Gastrocnemius medialis (tissue), 4 donors: ENCODE data around the gene YIF1B.

ENCODE experiments used
- POLR2A ChIP-seq, 2 donors: fragments of 450-650 bp; IDR thresholded peaks; one replicate each; pipeline ENCODE4 v1.6.1; 2017; ENCODE audit warnings: antibody characterized with exemption in 2 of 2, mild to moderate bottlenecking in 2 of 2, moderate library complexity in 2 of 2
- TF ChIP-seq, protein P1 (sequence below), 5 experiments: fragments of 450-650 bp in 3 of 5; fragments of 200-600 bp in 2 of 5; sonication (generic) in 2 of 5; IDR thresholded peaks in 4 of 5; conservative IDR thresholded peaks in 1 of 5; 1 replicate in 4 of 5; 2 replicates in 1 of 5; pipeline ENCODE4 v1.5.1; 2016 to 2019; ENCODE audit warnings: antibody characterized with exemption in 5 of 5, mild to moderate bottlenecking in 3 of 5, moderate library complexity in 3 of 5

DNA sequence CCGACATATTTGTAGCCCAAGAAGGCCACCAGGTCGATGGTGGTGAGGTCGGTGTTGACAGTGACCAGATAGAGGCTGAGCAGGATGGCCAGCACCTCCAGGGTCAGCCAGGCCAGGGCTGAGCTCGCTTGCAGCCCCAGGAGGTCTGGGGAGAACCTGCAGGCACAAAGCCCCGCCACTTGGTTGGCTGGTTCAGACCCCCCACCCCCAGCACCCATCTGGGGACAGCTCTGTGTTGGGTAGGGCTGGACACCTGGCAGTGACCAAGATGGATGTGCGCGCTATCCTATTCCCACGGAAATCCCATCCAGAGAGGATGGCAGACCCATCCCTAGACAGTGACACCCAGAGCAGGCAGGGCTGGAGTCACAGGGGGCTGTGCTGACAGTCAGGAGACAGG is 8.2 kb downstream of the YIF1B start:
- TF ChIP-seq, protein P1, sequence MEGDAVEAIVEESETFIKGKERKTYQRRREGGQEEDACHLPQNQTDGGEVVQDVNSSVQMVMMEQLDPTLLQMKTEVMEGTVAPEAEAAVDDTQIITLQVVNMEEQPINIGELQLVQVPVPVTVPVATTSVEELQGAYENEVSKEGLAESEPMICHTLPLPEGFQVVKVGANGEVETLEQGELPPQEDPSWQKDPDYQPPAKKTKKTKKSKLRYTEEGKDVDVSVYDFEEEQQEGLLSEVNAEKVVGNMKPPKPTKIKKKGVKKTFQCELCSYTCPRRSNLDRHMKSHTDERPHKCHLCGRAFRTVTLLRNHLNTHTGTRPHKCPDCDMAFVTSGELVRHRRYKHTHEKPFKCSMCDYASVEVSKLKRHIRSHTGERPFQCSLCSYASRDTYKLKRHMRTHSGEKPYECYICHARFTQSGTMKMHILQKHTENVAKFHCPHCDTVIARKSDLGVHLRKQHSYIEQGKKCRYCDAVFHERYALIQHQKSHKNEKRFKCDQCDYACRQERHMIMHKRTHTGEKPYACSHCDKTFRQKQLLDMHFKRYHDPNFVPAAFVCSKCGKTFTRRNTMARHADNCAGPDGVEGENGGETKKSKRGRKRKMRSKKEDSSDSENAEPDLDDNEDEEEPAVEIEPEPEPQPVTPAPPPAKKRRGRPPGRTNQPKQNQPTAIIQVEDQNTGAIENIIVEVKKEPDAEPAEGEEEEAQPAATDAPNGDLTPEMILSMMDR (IDR thresholded peaks at IDR 0.05 in 4 of 5, conservative IDR thresholded peaks at IDR 0.05 in 1 of 5): no peak
- no peak for TF ChIP-seq POLR2A (IDR thresholded peaks at IDR 0.05)
